Measurements from ENCODE around the gene ZXDC.

Gene ZXDC

DNA sequence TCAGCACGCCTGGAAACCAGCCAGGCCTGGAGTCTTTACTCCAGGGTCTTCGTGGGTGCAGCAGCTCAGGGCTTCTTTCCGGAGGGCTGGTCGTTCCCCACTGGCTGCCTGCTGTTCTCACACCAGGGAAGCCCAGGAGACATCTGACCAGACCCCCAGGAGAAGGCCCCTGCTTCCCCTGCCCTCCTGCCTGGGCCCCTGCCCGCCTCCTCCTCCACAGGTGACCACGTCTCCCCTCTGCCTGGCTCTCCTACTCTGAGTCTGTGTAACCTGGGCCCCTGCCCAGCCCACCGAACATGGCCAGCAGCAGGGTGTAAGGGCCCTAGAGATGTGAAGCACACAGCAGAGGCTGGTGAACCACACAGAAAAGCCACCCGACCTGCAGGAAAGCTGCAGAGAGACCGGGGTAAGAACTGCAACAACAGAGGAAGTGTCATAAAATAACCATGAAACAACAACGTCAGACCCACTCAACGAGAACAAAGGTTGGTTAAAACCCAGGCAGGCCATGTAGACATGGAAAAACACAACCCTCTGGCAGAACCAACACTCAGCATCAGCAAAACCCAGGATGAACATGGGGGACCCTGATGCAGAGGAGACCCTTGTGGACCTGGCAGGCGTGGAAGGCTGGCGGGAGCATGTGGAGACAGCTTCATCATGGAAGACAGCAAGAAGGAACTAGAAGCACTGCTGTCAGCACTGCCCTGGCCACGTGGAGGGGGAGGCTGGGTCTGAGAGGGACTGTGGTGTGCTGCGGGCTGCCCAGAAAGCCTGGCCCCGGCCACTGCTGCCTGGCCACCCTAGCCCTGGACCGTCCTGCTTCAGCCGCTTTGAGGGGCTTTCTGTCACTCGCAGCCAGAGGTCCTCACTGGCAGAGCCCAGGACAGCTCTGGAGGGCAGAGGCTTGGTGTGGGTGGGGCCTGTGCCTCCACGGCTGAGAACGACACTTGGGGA is 21.5 kb upstream of the ZXDC start:
- Histone ChIP-seq H3K9ac (ENCODE audit: low read length) (no peak overlapping the region), H3K9me3 (ENCODE audit: low read length) (no peaks in the 10 kb centered on the region), H3K36me3 (ENCODE audit: insufficient read depth, low read length) (no peaks in the 10 kb centered on the region), H3K27ac (ENCODE audit: low read depth, low read length) (no peak overlapping the region), H3K27me3 (ENCODE audit: control insufficient read depth in 1 of 2, insufficient read depth in 2 of 2, low read length in 2 of 2) (no peaks in the 10 kb centered on the region), H3K4me1 (ENCODE audit: insufficient read depth, low read length) (no peaks in the 10 kb centered on the region), H3K4me3 (ENCODE audit: low read depth in 1 of 2, low read length in 2 of 2) (no peak overlapping the region)

- Histone ChIP-seq H3K4me1 (ENCODE audit: insufficient read depth, low read length) (no peaks in the 10 kb centered on the region), H3K36me3 (ENCODE audit: insufficient read depth, low read length) (no peaks in the 10 kb centered on the region), H3K4me3 (ENCODE audit: low read depth in 1 of 2, low read length in 2 of 2) (no peak overlapping the region), H3K9me3 (ENCODE audit: low read length) (no peaks in the 10 kb centered on the region), H3K9ac (ENCODE audit: low read length) (no peak overlapping the region), H3K27me3 (ENCODE audit: control insufficient read depth in 1 of 2, insufficient read depth in 2 of 2, low read length in 2 of 2) (no peaks in the 10 kb centered on the region), H3K27ac (ENCODE audit: low read depth, low read length) (no peak overlapping the region)
Measured at GRCh38 chr3:126495786-126496185, 20.1 kb upstream of the ZXDC start.

- H3K27ac ChIP-seq (ENCODE audit: low read depth, low read length): no peak overlapping the region
Measured at GRCh38 chr3:126494970-126495230, 19.2 kb upstream of the ZXDC start.

DNA sequence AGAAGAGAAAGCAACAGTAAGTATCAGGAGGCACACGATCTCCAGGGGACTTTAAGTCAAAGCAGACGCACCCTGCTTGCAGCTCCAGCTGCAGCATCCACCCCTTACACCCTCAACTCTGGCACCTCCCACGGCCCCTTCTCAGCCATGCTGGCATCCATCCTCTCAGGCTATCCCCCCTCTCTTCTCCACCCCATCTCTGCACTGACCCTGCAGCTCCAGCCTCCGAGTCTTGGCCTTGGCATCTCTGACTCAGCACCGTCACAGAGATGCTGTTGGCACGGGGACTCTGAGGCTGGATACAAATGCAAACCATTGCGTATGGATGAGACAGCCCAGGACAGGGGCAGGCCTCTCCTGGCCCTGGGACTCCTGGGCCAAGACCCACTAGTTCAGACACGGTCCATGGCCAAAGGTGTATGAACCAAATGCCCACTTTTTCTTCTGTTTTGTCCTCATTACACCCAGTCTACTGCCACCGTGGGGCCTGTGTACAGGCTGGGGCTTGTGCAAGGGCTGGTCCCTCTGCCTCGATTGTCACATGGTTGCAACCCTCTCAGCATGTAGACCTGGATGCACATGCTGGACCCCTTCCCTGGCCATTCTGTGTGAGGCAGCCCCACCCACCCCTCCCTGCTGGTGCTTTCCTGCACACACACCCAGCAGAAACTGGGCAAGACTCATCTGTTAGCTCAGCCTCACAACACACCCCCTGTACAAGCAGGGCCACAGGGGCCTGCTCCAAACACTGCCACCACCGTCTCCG is 18.7 kb upstream of the ZXDC start:
- Histone ChIP-seq H3K4me3 (ENCODE audit: low read depth in 1 of 2, low read length in 2 of 2) (no peak overlapping the region), H3K27ac (ENCODE audit: low read depth, low read length) (no peak overlapping the region), H3K9ac (ENCODE audit: low read length) (no peak overlapping the region), H3K36me3 (ENCODE audit: insufficient read depth, low read length) (no peaks in the 10 kb centered on the region), H3K4me1 (ENCODE audit: insufficient read depth, low read length) (no peaks in the 10 kb centered on the region), H3K27me3 (ENCODE audit: control insufficient read depth in 1 of 2, insufficient read depth in 2 of 2, low read length in 2 of 2) (no peaks in the 10 kb centered on the region), H3K9me3 (ENCODE audit: low read length) (no peaks in the 10 kb centered on the region)

More at GRCh38 chr3:126494970-126495230, 19.2 kb upstream of the ZXDC start:
- Histone ChIP-seq H3K36me3 (ENCODE audit: insufficient read depth, low read length) (no peaks in the 10 kb centered on the region), H3K4me1 (ENCODE audit: insufficient read depth, low read length) (no peaks in the 10 kb centered on the region), H3K27me3 (ENCODE audit: control insufficient read depth in 1 of 2, insufficient read depth in 2 of 2, low read length in 2 of 2) (no peaks in the 10 kb centered on the region), H3K9me3 (ENCODE audit: low read length) (no peaks in the 10 kb centered on the region), H3K9ac (ENCODE audit: low read length) (no peak overlapping the region), H3K4me3 (ENCODE audit: low read depth in 1 of 2, low read length in 2 of 2) (no peak overlapping the region)

DNA sequence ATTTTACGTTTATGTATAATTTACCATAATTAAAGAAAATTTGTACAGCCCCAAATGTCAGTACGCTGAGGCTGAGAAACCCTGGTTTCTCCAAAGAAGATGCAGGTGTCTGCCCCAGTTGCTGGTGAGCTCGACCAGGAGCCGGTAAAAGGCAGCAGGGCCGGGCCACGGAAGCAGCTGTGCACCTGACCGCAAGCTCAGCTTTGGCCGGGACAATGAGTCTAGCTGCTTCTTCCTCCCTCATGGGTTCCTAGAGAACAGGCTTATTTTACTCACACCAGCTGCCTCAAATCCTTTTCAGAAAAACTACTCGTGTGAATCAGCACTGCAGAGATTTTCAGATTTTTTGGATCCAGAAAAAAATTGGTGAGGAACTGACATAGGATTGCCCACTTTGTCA is 18.0 kb upstream of the ZXDC start:
- H3K27ac ChIP-seq (ENCODE audit: low read depth, low read length): no peak overlapping the region
- no peak overlapping the region for H3K4me3 ChIP-seq (ENCODE audit: low read depth in 1 of 2, low read length in 2 of 2)
- H3K27me3 ChIP-seq (ENCODE audit: control insufficient read depth in 1 of 2, insufficient read depth in 2 of 2, low read length in 2 of 2): no peaks in the 10 kb centered on the region
- no peaks in the 10 kb centered on the region for H3K9me3 ChIP-seq (ENCODE audit: low read length)
- no peak overlapping the region for H3K9ac ChIP-seq (ENCODE audit: low read length)
- H3K36me3 ChIP-seq (ENCODE audit: insufficient read depth, low read length): no peaks in the 10 kb centered on the region
- H3K4me1 ChIP-seq (ENCODE audit: insufficient read depth, low read length): no peaks in the 10 kb centered on the region

DNA sequence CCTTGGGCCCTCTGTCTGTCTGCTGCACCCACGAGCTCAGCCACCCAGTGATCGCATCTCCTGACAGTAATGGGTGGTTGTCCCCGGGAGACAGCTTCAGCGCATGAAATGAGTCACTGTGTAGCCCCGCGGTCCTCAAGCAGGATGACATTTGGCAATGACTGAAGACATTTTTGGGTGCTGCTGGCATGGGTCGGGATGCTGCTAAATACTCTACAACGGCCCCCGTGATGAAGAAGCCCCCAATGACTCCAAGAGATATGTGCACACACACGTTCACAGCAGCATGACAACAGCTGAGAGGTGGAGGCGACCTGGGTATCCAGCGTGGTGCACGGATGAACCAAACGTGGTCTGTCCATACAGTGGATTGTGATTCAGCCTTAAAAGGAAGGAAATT is 17.4 kb upstream of the ZXDC start:
- Histone ChIP-seq H3K27ac (ENCODE audit: low read depth, low read length) (no peak overlapping the region), H3K36me3 (ENCODE audit: insufficient read depth, low read length) (no peaks in the 10 kb centered on the region), H3K27me3 (ENCODE audit: control insufficient read depth in 1 of 2, insufficient read depth in 2 of 2, low read length in 2 of 2) (no peaks in the 10 kb centered on the region), H3K9ac (ENCODE audit: low read length) (no peak overlapping the region), H3K4me1 (ENCODE audit: insufficient read depth, low read length) (no peaks in the 10 kb centered on the region), H3K9me3 (ENCODE audit: low read length) (no peaks in the 10 kb centered on the region), H3K4me3 (ENCODE audit: low read depth in 1 of 2, low read length in 2 of 2) (no peak overlapping the region)

GRCh38 chr3:126491221-126492013 is 15.7 kb upstream of the ZXDC start:
- Histone ChIP-seq H3K27me3 (ENCODE audit: control insufficient read depth in 1 of 2, insufficient read depth in 2 of 2, low read length in 2 of 2) (no peaks in the 10 kb centered on the region), H3K4me1 (ENCODE audit: insufficient read depth, low read length) (no peaks in the 10 kb centered on the region), H3K9me3 (ENCODE audit: low read length) (no peaks in the 10 kb centered on the region), H3K36me3 (ENCODE audit: insufficient read depth, low read length) (no peaks in the 10 kb centered on the region), H3K9ac (ENCODE audit: low read length) (no peak overlapping the region), H3K4me3 (ENCODE audit: low read depth in 1 of 2, low read length in 2 of 2) (no peak overlapping the region), H3K27ac (ENCODE audit: low read depth, low read length) (no peak overlapping the region)

GRCh38 chr3:126490619-126491018 is 14.9 kb upstream of the ZXDC start:
- Histone ChIP-seq H3K27ac (ENCODE audit: low read depth, low read length) (no peak overlapping the region), H3K36me3 (ENCODE audit: insufficient read depth, low read length) (no peaks in the 10 kb centered on the region), H3K4me3 (ENCODE audit: low read depth in 1 of 2, low read length in 2 of 2) (no peak overlapping the region), H3K9me3 (ENCODE audit: low read length) (no peaks in the 10 kb centered on the region), H3K27me3 (ENCODE audit: control insufficient read depth in 1 of 2, insufficient read depth in 2 of 2, low read length in 2 of 2) (no peaks in the 10 kb centered on the region), H3K9ac (ENCODE audit: low read length) (no peak overlapping the region), H3K4me1 (ENCODE audit: insufficient read depth, low read length) (no peaks in the 10 kb centered on the region)

DNA sequence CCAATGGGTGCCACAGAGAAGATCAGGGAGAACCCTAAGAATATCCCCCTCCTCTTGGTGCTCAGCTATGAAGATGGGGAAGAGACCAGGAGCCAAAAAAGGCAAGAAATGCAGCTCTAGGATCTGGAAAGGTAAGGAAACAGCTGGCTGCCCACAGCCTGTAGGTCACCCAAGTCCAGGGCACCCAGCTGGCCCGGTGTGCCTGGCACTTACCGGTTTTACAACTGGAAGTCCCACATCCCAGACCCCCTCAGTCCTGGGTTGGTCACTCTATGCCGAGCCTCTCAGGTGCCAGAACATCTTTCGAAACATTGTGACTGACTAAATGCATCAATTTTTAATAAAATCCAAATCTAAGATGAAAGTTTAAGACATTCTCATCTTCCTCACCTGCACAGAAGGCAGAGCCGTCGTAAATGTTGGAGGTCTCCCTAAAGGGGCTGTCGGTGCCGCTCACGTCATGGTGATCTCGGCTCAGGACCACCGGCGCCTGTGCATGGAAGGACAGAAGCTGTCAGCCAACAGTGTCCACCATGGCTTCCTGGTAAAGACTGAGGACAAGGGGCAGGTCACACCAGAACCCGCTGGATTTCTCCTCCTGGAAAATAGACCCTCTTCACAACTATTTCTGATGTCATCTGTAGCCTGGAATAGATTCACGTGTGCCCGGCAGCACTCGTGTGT is 13.3 kb upstream of the ZXDC start:
- Histone ChIP-seq H3K9ac (ENCODE audit: low read length) (no peak overlapping the region), H3K9me3 (ENCODE audit: low read length) (no peaks in the 10 kb centered on the region), H3K4me3 (ENCODE audit: low read depth in 1 of 2, low read length in 2 of 2) (no peak overlapping the region), H3K27me3 (ENCODE audit: control insufficient read depth in 1 of 2, insufficient read depth in 2 of 2, low read length in 2 of 2) (no peaks in the 10 kb centered on the region), H3K27ac (ENCODE audit: low read depth, low read length) (no peak overlapping the region), H3K4me1 (ENCODE audit: insufficient read depth, low read length) (no peaks in the 10 kb centered on the region), H3K36me3 (ENCODE audit: insufficient read depth, low read length) (no peaks in the 10 kb centered on the region)

- Histone ChIP-seq H3K9me3 (ENCODE audit: low read length) (no peaks in the 10 kb centered on the region), H3K9ac (ENCODE audit: low read length) (no peak overlapping the region), H3K27ac (ENCODE audit: low read depth, low read length) (no peak overlapping the region), H3K4me3 (ENCODE audit: low read depth in 1 of 2, low read length in 2 of 2) (no peak overlapping the region), H3K4me1 (ENCODE audit: insufficient read depth, low read length) (no peaks in the 10 kb centered on the region), H3K27me3 (ENCODE audit: control insufficient read depth in 1 of 2, insufficient read depth in 2 of 2, low read length in 2 of 2) (no peaks in the 10 kb centered on the region), H3K36me3 (ENCODE audit: insufficient read depth, low read length) (no peaks in the 10 kb centered on the region)
Measured at GRCh38 chr3:126488185-126488584, 12.5 kb upstream of the ZXDC start.
